ENCODE data around the gene C5orf58. TPM values are rescaled to one million over a fixed set of nuclear protein-coding genes. Genes with fewer than 3 reads are reported as not detected.

The C5orf58 gene
- total RNA-seq, 1 donor from 2014 or later: not detected

- Mint-ChIP-seq H3K4me1 (peaks cover 36% of the 10 kb centered on the region), H3K36me3 (ENCODE audit: low read depth) (no peaks in the 10 kb centered on the region), H3K27me3 (ENCODE audit: low read depth) (peaks cover 22% of the 10 kb centered on the region), H3K4me3 (no peak overlapping the region), H3K9me3 (no peaks in the 10 kb centered on the region), H3K27ac (ENCODE audit: unreplicated experiment) (no peak overlapping the region)
- DNase-seq (ENCODE audit: low read depth, low spot score): no peak
- TF ChIP-seq CTCF (conservative IDR thresholded peaks at IDR 0.05): no peak
Measured at GRCh38 chr5:170266570-170267381, 34.0 kb downstream of the C5orf58 start.

- H3K27me3 Mint-ChIP-seq (ENCODE audit: low read depth): peaks cover 22% of the 10 kb centered on the region
- no peak overlapping the region for H3K4me3 Mint-ChIP-seq
- H3K36me3 Mint-ChIP-seq (ENCODE audit: low read depth): no peaks in the 10 kb centered on the region
- peak; percentile 85 for TF ChIP-seq CTCF (conservative IDR thresholded peaks at IDR 0.05)
- H3K9me3 Mint-ChIP-seq: no peaks in the 10 kb centered on the region
- peaks cover 36% of the 10 kb centered on the region for H3K4me1 Mint-ChIP-seq
- DNase-seq (ENCODE audit: low read depth, low spot score): peak; percentile 71
- no peak overlapping the region for H3K27ac Mint-ChIP-seq (ENCODE audit: unreplicated experiment)
Measured at GRCh38 chr5:170267431-170268152, 34.8 kb downstream of the C5orf58 start.

- no peaks in the 10 kb centered on the region for H3K9me3 Mint-ChIP-seq
- H3K4me1 Mint-ChIP-seq: peaks cover 36% of the 10 kb centered on the region
- no peak for DNase-seq (ENCODE audit: low read depth, low spot score)
- no peaks in the 10 kb centered on the region for H3K36me3 Mint-ChIP-seq (ENCODE audit: low read depth)
- H3K4me3 Mint-ChIP-seq: no peak overlapping the region
- no peak for TF ChIP-seq CTCF (conservative IDR thresholded peaks at IDR 0.05)
- no peak overlapping the region for H3K27ac Mint-ChIP-seq (ENCODE audit: unreplicated experiment)
- peaks cover 20% of the 10 kb centered on the region for H3K27me3 Mint-ChIP-seq (ENCODE audit: low read depth)
Measured at GRCh38 chr5:170268153-170268689, 35.4 kb downstream of the C5orf58 start.

- TF ChIP-seq CTCF (conservative IDR thresholded peaks at IDR 0.05): no peak
- DNase-seq (ENCODE audit: low read depth, low spot score): no peak
- H3K4me3 Mint-ChIP-seq: no peak overlapping the region
- peaks cover 16% of the 10 kb centered on the region for H3K27me3 Mint-ChIP-seq (ENCODE audit: low read depth)
- H3K4me1 Mint-ChIP-seq: peaks cover 36% of the 10 kb centered on the region
- H3K9me3 Mint-ChIP-seq: no peaks in the 10 kb centered on the region
- H3K27ac Mint-ChIP-seq (ENCODE audit: unreplicated experiment): no peak overlapping the region
- no peaks in the 10 kb centered on the region for H3K36me3 Mint-ChIP-seq (ENCODE audit: low read depth)
Measured at GRCh38 chr5:170268884-170269283, 36.1 kb downstream of the C5orf58 start.

GRCh38 chr5:170269579-170269978 lies 36.8 kb downstream of the C5orf58 start:
- no peaks in the 10 kb centered on the region for H3K9me3 Mint-ChIP-seq
- no peak for TF ChIP-seq CTCF (conservative IDR thresholded peaks at IDR 0.05)
- peaks cover 16% of the 10 kb centered on the region for H3K27me3 Mint-ChIP-seq (ENCODE audit: low read depth)
- DNase-seq (ENCODE audit: low read depth, low spot score): no peak
- no peak overlapping the region for H3K27ac Mint-ChIP-seq (ENCODE audit: unreplicated experiment)
- no peak overlapping the region for H3K4me3 Mint-ChIP-seq
- peaks cover 36% of the 10 kb centered on the region for H3K4me1 Mint-ChIP-seq
- no peaks in the 10 kb centered on the region for H3K36me3 Mint-ChIP-seq (ENCODE audit: low read depth)

Data from neural crest cell (in vitro differentiated cells).